Sigmoid colon (tissue), 4 donors: ENCODE measurements around the gene SLC34A1.

Experiments used
- EP300 ChIP-seq, 4 donors: sonication (generic); formaldehyde crosslinking; IDR thresholded peaks; one replicate each; pipeline ENCODE4 v1.6.1; 2017; ENCODE audit warnings: antibody characterized with exemption in 4 of 4
- POLR2A ChIP-seq, 2 donors: fragments of 450-650 bp; IDR thresholded peaks; one replicate each; pipeline ENCODE4 v1.6.1; 2016; ENCODE audit warnings: antibody characterized with exemption in 2 of 2, mild to moderate bottlenecking in 2 of 2, moderate library complexity in 2 of 2
- POLR2AphosphoS5 ChIP-seq, 4 donors: sonication (generic); formaldehyde crosslinking; IDR thresholded peaks; one replicate each; pipeline ENCODE4 v1.6.1; 2017; ENCODE audit warnings: antibody characterized with exemption in 4 of 4
- TF ChIP-seq, protein P1 (sequence below), 4 experiments: fragments of 450-650 bp in 3 of 4; fragments of 200-600 bp in 1 of 4; IDR thresholded peaks; one replicate each; pipeline ENCODE4 v1.5.1; 2016 to 2019; ENCODE audit warnings: antibody characterized with exemption in 4 of 4, mild to moderate bottlenecking in 3 of 4, moderate library complexity in 2 of 4

DNA sequence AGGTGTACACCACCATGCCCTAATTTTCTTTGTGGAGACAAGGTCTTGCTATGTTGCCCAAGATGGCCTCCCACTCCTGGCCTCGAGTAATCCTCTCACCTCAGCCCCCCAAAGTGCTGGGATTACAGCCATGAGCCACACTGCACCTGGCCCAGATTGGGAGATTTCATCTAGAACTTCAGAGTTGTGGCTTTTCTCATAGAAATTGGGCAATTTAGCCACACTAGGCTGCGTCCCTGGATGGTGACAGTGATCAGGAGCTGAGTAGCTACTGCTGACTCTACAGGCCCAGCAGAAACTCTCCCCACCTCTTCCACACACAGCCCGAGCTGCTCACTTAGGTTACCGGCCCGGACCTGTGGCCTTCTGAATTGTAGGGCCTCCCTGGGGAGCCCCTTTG is 8.5 kb downstream of the SLC34A1 start:
- TF ChIP-seq POLR2A (IDR thresholded peaks at IDR 0.05) (no peak), EP300 (IDR thresholded peaks at IDR 0.05) (no peak), POLR2AphosphoS5 (IDR thresholded peaks at IDR 0.05) (no peak)
- TF ChIP-seq, protein P1, sequence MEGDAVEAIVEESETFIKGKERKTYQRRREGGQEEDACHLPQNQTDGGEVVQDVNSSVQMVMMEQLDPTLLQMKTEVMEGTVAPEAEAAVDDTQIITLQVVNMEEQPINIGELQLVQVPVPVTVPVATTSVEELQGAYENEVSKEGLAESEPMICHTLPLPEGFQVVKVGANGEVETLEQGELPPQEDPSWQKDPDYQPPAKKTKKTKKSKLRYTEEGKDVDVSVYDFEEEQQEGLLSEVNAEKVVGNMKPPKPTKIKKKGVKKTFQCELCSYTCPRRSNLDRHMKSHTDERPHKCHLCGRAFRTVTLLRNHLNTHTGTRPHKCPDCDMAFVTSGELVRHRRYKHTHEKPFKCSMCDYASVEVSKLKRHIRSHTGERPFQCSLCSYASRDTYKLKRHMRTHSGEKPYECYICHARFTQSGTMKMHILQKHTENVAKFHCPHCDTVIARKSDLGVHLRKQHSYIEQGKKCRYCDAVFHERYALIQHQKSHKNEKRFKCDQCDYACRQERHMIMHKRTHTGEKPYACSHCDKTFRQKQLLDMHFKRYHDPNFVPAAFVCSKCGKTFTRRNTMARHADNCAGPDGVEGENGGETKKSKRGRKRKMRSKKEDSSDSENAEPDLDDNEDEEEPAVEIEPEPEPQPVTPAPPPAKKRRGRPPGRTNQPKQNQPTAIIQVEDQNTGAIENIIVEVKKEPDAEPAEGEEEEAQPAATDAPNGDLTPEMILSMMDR (IDR thresholded peaks at IDR 0.05) = no peak
